ENCODE measurements around the gene SRC.

SRC gene

DNA sequence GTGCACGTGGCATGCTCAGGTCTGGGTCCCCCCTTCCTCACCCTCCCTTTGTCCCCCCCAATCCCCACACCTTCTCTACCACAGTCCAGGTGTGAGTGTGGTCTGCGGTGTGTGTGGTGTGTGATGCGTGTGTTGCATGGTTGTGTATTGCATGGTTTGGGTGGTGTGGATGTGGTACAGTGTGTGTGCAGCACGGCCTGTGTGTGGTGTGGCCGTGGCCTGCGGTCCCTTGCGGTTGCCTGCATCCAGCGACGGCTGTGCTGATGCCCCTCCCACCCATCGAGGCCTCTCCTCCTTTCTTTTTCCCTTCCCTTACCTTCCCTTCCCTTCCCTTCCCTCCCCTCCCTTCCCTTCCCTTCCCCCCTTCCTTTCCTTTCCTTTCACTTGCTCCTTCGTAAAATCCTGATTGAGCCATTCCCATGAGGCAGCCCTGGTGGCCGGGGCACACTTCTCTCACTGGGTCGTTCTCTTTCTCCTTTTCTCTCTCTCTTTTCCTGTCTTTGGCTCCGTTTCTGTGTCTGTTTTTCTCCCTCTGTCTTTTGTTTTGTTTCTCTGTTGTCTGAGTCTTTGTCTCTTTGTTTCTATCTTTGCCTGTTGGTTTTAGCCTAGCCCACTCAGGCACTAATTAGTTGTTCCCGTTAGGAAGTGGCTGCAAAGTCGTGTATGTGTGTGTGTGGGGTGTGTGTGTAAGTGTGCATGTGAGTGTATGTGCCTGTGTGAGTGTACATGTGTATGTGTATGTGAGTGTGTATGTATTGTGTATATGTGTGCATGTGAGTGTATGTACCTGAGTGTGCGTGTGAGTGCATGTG, 65.7 kb downstream of the SRC start:
- DNase-seq (ENCODE audit: insufficient read length, low spot score) (no peak), FAIRE-seq (peak; percentile 99)
- TF ChIP-seq PAX5 (IDR thresholded peaks at IDR 0.05; ENCODE audit: insufficient read depth, low read length, severe bottlenecking), result no peak
- no peak for TF ChIP-seq POLR2AphosphoS5 (IDR thresholded peaks at IDR 0.05; ENCODE audit: low read depth, low read length)
- TF ChIP-seq SPI1 (IDR thresholded peaks at IDR 0.05; ENCODE audit: low read depth, low read length), result no peak
- TF ChIP-seq POU2F2 (IDR thresholded peaks at IDR 0.05; ENCODE audit: low read depth, low read length), result no peak
- TF ChIP-seq TAF1 (IDR thresholded peaks at IDR 0.05; ENCODE audit: low read depth, low read length), result no peak
- no peak for TF ChIP-seq POLR2A (IDR thresholded peaks at IDR 0.05; ENCODE audit: low read depth, low read length)

- TF ChIP-seq POLR2AphosphoS5 (IDR thresholded peaks at IDR 0.05; ENCODE audit: low read depth, low read length) (no peak), TAF1 (IDR thresholded peaks at IDR 0.05; ENCODE audit: low read depth, low read length) (no peak), POLR2A (IDR thresholded peaks at IDR 0.05; ENCODE audit: low read depth, low read length) (no peak), SPI1 (IDR thresholded peaks at IDR 0.05; ENCODE audit: low read depth, low read length) (no peak), PAX5 (IDR thresholded peaks at IDR 0.05; ENCODE audit: insufficient read depth, low read length, severe bottlenecking) (no peak), POU2F2 (IDR thresholded peaks at IDR 0.05; ENCODE audit: low read depth, low read length) (no peak)
- DNase-seq (ENCODE audit: insufficient read length, low spot score) (no peak), FAIRE-seq (no peak)
Measured at GRCh38 chr20:37413023-37413334, 67.0 kb downstream of the SRC start.

DNA sequence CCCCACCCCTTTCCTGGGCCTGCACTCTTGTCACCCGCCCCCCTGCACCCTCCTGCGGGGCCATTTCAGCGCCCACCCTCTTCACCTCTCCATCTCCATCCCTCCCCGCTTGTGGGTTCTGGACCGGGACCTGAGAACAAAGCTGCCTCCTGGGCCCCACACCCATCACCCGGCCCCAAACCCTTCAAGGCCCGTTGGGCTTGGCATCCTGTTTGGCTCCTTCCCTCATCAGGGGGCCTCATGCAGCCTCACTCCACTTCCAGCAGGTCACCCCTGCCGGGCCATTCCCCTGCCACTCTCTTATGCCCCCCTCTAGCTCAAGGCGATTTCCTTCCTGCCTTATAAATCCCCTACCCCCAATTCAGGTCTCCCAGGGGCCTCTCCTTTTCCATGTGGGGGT, 67.4 kb downstream of the SRC start:
- no peak for FAIRE-seq
- TF ChIP-seq PAX5 (IDR thresholded peaks at IDR 0.05; ENCODE audit: insufficient read depth, low read length, severe bottlenecking), result no peak
- TF ChIP-seq SPI1 (IDR thresholded peaks at IDR 0.05; ENCODE audit: low read depth, low read length), result no peak
- no peak for TF ChIP-seq POU2F2 (IDR thresholded peaks at IDR 0.05; ENCODE audit: low read depth, low read length)
- no peak for TF ChIP-seq TAF1 (IDR thresholded peaks at IDR 0.05; ENCODE audit: low read depth, low read length)
- no peak for TF ChIP-seq POLR2AphosphoS5 (IDR thresholded peaks at IDR 0.05; ENCODE audit: low read depth, low read length)
- TF ChIP-seq POLR2A (IDR thresholded peaks at IDR 0.05; ENCODE audit: low read depth, low read length), result no peak
- DNase-seq (ENCODE audit: insufficient read length, low spot score), result no peak

GRCh38 chr20:37414224-37415035, 68.5 kb downstream of the SRC start:
- TF ChIP-seq POLR2A (IDR thresholded peaks at IDR 0.05; ENCODE audit: low read depth, low read length) (no peak), SPI1 (IDR thresholded peaks at IDR 0.05; ENCODE audit: low read depth, low read length) (no peak), TAF1 (IDR thresholded peaks at IDR 0.05; ENCODE audit: low read depth, low read length) (no peak), PAX5 (IDR thresholded peaks at IDR 0.05; ENCODE audit: insufficient read depth, low read length, severe bottlenecking) (no peak), POU2F2 (IDR thresholded peaks at IDR 0.05; ENCODE audit: low read depth, low read length) (no peak), POLR2AphosphoS5 (IDR thresholded peaks at IDR 0.05; ENCODE audit: low read depth, low read length) (no peak)
- DNase-seq (ENCODE audit: insufficient read length, low spot score) (no peak), FAIRE-seq (no peak)

DNA sequence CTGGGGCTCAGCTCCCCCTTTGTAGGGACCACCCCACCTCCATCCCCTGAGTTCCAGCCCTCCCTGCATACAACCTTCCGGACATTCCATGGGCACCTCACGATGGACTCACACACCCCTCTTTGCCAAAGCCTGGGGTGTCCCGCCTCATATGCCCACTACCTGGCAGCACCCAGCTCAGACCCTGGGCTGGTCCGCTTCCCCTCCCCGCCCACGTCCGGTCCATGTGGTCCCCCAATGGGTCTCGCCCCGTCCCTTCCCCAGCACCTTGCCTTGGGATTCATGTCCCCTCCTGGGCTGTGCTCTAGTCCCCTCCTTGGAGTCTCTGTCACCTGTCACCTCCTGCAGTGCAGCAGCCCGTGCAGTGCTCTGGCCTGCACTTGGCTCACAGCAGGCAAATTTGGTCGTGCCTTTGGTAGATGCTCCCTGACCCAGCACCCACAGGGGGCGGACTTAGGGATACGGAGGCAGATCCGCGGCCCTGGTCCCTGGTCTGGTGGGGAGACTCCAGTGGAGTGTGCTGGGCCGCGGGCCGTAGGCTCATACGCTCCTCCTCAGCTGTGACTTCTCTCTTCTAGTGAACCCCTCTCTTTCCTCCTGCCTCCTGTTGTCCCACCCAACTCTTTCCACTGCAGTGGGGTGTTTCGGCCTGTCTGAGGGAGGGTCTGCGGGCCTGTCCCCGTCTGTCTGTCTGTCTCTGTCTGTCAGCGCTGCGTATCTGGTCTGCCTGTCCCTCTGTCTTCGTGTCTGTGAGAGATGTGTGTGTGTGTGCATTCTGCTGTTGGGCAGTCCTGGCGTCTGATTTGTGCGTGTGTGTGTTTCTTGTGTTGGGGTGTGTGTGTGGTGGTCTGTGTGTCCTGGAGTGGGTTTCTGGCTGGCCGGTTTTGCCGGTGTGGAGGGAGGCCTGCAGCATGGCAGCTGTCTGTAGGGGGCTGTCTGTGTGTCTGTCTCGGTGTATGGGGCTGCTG, 69.5 kb downstream of the SRC start:
- no peak for FAIRE-seq
- TF ChIP-seq SPI1 (IDR thresholded peaks at IDR 0.05; ENCODE audit: low read depth, low read length), result no peak
- no peak for TF ChIP-seq POU2F2 (IDR thresholded peaks at IDR 0.05; ENCODE audit: low read depth, low read length)
- no peak for TF ChIP-seq TAF1 (IDR thresholded peaks at IDR 0.05; ENCODE audit: low read depth, low read length)
- TF ChIP-seq PAX5 (IDR thresholded peaks at IDR 0.05; ENCODE audit: insufficient read depth, low read length, severe bottlenecking), result no peak
- TF ChIP-seq POLR2A (IDR thresholded peaks at IDR 0.05; ENCODE audit: low read depth, low read length), result no peak
- no peak for TF ChIP-seq POLR2AphosphoS5 (IDR thresholded peaks at IDR 0.05; ENCODE audit: low read depth, low read length)
- DNase-seq (ENCODE audit: insufficient read length, low spot score), result no peak

DNA sequence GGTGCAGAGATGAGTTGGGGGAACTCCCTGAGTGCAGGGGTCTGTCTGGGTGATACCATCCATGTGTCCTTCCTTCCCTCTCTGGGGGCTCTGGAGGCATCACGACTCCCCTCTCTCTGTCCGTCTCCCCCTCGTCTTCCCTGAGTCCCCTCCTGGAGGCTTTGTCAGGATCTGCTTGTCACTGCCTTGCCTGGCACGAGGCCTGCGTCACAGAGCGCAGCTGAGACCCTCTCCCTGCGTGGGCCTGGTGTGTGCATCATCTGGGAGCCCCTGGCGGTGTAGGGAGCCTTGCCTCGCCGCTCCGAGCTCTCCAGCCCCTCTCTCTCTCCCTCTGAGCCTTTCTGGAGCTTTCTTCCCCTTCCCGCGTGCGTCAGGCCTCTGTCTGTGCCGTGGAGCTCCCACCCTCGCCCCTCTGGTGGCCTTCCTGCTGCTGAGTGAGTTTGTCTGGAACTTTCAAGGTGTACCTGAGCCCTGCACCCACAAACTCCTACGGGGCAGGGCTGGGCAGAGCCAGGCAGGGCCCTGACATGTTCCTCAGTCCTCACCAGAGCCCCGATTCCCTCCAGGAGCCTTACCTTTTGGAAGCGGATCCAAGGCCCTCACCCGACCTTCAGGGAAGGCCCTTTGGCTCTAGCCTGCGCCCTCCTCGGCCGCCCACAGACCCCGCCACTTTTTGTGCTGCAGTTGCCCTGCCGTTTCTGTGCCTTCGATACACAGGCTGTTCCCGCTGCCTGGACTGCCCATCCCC, 70.3 kb downstream of the SRC start:
- no peak for TF ChIP-seq POLR2AphosphoS5 (IDR thresholded peaks at IDR 0.05; ENCODE audit: low read depth, low read length)
- TF ChIP-seq TAF1 (IDR thresholded peaks at IDR 0.05; ENCODE audit: low read depth, low read length), result no peak
- TF ChIP-seq POLR2A (IDR thresholded peaks at IDR 0.05; ENCODE audit: low read depth, low read length), result no peak
- no peak for TF ChIP-seq SPI1 (IDR thresholded peaks at IDR 0.05; ENCODE audit: low read depth, low read length)
- TF ChIP-seq PAX5 (IDR thresholded peaks at IDR 0.05; ENCODE audit: insufficient read depth, low read length, severe bottlenecking), result no peak
- no peak for TF ChIP-seq POU2F2 (IDR thresholded peaks at IDR 0.05; ENCODE audit: low read depth, low read length)
- DNase-seq (ENCODE audit: insufficient read length, low spot score) (no peak), FAIRE-seq (no peak)

GRCh38 chr20:37416848-37417616, 71.1 kb downstream of the SRC start:
- TF ChIP-seq POLR2A (IDR thresholded peaks at IDR 0.05; ENCODE audit: low read depth, low read length) (no peak), POU2F2 (IDR thresholded peaks at IDR 0.05; ENCODE audit: low read depth, low read length) (no peak), TAF1 (IDR thresholded peaks at IDR 0.05; ENCODE audit: low read depth, low read length) (no peak), SPI1 (IDR thresholded peaks at IDR 0.05; ENCODE audit: low read depth, low read length) (no peak), PAX5 (IDR thresholded peaks at IDR 0.05; ENCODE audit: insufficient read depth, low read length, severe bottlenecking) (no peak), POLR2AphosphoS5 (IDR thresholded peaks at IDR 0.05; ENCODE audit: low read depth, low read length) (no peak)
- DNase-seq (ENCODE audit: insufficient read length, low spot score) (no peak), FAIRE-seq (no peak)
